Kidney tubule cell (primary cell): ENCODE measurements around the gene COL27A1.

Experiments used
- DNase-seq: peaks from one replicate; pipeline ENCODE4 v3.0.0-alpha.2; 2018; ENCODE audit warnings: low spot score

Gene COL27A1

GRCh38 chr9:114342755-114343440, 187.6 kb downstream of the COL27A1 start:
- DNase-seq, result no peak

GRCh38 chr9:114343471-114344187, 188.3 kb downstream of the COL27A1 start:
- DNase-seq, result no peak

- DNase-seq, result no peak
Observed at GRCh38 chr9:114344188-114344566, 188.8 kb downstream of the COL27A1 start.

- peak; percentile 66 for DNase-seq
Observed at GRCh38 chr9:114344692-114345091, 189.4 kb downstream of the COL27A1 start.

GRCh38 chr9:114345493-114346065, 190.2 kb downstream of the COL27A1 start:
- no peak for DNase-seq

- no peak for DNase-seq
Observed at GRCh38 chr9:114346146-114346545, 190.8 kb downstream of the COL27A1 start.

- no peak for DNase-seq
Observed at GRCh38 chr9:114347675-114348074, 192.3 kb downstream of the COL27A1 start.

GRCh38 chr9:114348261-114348905, 193.0 kb downstream of the COL27A1 start:
- DNase-seq, result peak; percentile 3

- DNase-seq, result peak; percentile 100
Observed at GRCh38 chr9:114348906-114349482, 193.7 kb downstream of the COL27A1 start.

- DNase-seq, result no peak
Observed at GRCh38 chr9:114349713-114350480, 194.6 kb downstream of the COL27A1 start.

GRCh38 chr9:114350636-114351401, 195.5 kb downstream of the COL27A1 start:
- DNase-seq, result no peak

GRCh38 chr9:114351932-114352331, 196.6 kb downstream of the COL27A1 start:
- no peak for DNase-seq

GRCh38 chr9:114355821-114356220, 200.5 kb downstream of the COL27A1 start:
- DNase-seq, result no peak

GRCh38 chr9:114356792-114357191, 201.5 kb downstream of the COL27A1 start:
- DNase-seq, result no peak

- no peak for DNase-seq
Observed at GRCh38 chr9:114357360-114357759, 202.0 kb downstream of the COL27A1 start.

- DNase-seq, result no peak
Observed at GRCh38 chr9:114357911-114358328, 202.6 kb downstream of the COL27A1 start.

GRCh38 chr9:114359801-114360200, 204.5 kb downstream of the COL27A1 start:
- DNase-seq, result no peak

- no peak for DNase-seq
Observed at GRCh38 chr9:114361542-114361941, 206.2 kb downstream of the COL27A1 start.
